Sigmoid colon (tissue), 7 donors: ENCODE results near the gene CHD1. TPM values are rescaled to one million over a fixed set of nuclear protein-coding genes. Genes with fewer than 3 reads are reported as not detected.

Experiments used
- DNase-seq: peaks from one replicate; pipeline ENCODE4 v3.0.0-alpha.2; 2019
- H3K27ac ChIP-seq, 4 donors: fragments of 200-600 bp; sonication (generic); one replicate each; pipeline ENCODE4 v1.5.1; 2016 to 2019; ENCODE audit warnings: mild to moderate bottlenecking in 1 of 4
- H3K27me3 ChIP-seq, 3 donors: fragments of 200-600 bp; sonication (generic); one replicate each; pipeline ENCODE4 v1.5.1; 2019; ENCODE audit warnings: mild to moderate bottlenecking in 1 of 3
- H3K36me3 ChIP-seq, 4 donors: fragments of 200-600 bp; sonication (generic); one replicate each; pipeline ENCODE4 v1.5.1; 2016 to 2019
- H3K4me1 ChIP-seq, 4 donors: fragments of 200-600 bp; sonication (generic); one replicate each; pipeline ENCODE4 v1.5.1; 2017 to 2019
- H3K4me3 ChIP-seq, 4 donors: fragments of 200-600 bp; sonication (generic); one replicate each; pipeline ENCODE4 v1.5.1; 2017 to 2019; ENCODE audit warnings: mild to moderate bottlenecking in 2 of 4, moderate library complexity in 1 of 4
- H3K9me3 ChIP-seq, 4 donors: fragments of 200-600 bp in 3 of 4; sonication (generic) in 3 of 4; one replicate each; pipeline versions ENCODE4 v1.5.1 to v1.6.1; 2013 to 2019
- EP300 ChIP-seq, 4 donors: sonication (generic); formaldehyde crosslinking; IDR thresholded peaks; one replicate each; pipeline ENCODE4 v1.6.1; 2017; ENCODE audit warnings: antibody characterized with exemption in 4 of 4
- POLR2A ChIP-seq, 2 donors: fragments of 450-650 bp; IDR thresholded peaks; one replicate each; pipeline ENCODE4 v1.6.1; 2016; ENCODE audit warnings: antibody characterized with exemption in 2 of 2, mild to moderate bottlenecking in 2 of 2, moderate library complexity in 2 of 2
- POLR2AphosphoS5 ChIP-seq, 4 donors: sonication (generic); formaldehyde crosslinking; IDR thresholded peaks; one replicate each; pipeline ENCODE4 v1.6.1; 2017; ENCODE audit warnings: antibody characterized with exemption in 4 of 4
- WGBS, 2 donors: extraction: QIAGEN DNeasy Blood & Tissue Kit; methylation state at CpG; one replicate each; pipeline ENCODE4 v1.1.7; 2013; 5-methylcytosine and 5-hydroxymethylcytosine counted together
- intact Hi-C: fragments of 100-400 bp; cut with DNase I; formaldehyde crosslinking; loops from one replicate; pipeline ENCODE4 v1.15.1; 2023
- polyA plus RNA-seq, 3 donors: library from polyadenylated mRNA; stranded (reverse); fragments of 200-250 nt; gene quantifications; one replicate each; pipeline ENCODE4 v1.2.3, GENCODE V29; 2013
- total RNA-seq, 4 donors: library from RNA; depleted of rRNA; stranded (reverse); fragments of >200 nt; gene quantifications; one replicate each; pipeline ENCODE4 v1.1.0, GENCODE V29; 2016
- TF ChIP-seq, protein P1 (sequence below), 4 experiments: fragments of 450-650 bp in 3 of 4; fragments of 200-600 bp in 1 of 4; IDR thresholded peaks; one replicate each; pipeline ENCODE4 v1.5.1; 2016 to 2019; ENCODE audit warnings: antibody characterized with exemption in 4 of 4, mild to moderate bottlenecking in 3 of 4, moderate library complexity in 2 of 4
- donor health status: healthy with polysubstance abuse.
- donor health status: Bipolar disorder and iron deficiency.
- donor health status: healthy.

Gene CHD1
- total and polyA plus RNA-seq, 7 donors = 13.9 to 73.3 (median 38.2) TPM

- Histone ChIP-seq H3K9me3 (no peaks in the 10 kb centered on the region), H3K36me3 (peaks cover 7 to 99% (median 24%) of the 10 kb centered on the region in 4 donors), H3K27me3 (no peaks in the 10 kb centered on the region), H3K4me3 (no peak overlapping the region), H3K27ac (no peak overlapping the region), H3K4me1 (no peaks in the 10 kb centered on the region)
- WGBS, 2 donors = 95 to 96% methylated on average over 2 of the region's 2 CpGs
- intact Hi-C loops = no loop called here
- no peak for DNase-seq
- TF ChIP-seq EP300 (IDR thresholded peaks at IDR 0.05) = no peak
- TF ChIP-seq POLR2A (IDR thresholded peaks at IDR 0.05) = no peak
- TF ChIP-seq, protein P1, sequence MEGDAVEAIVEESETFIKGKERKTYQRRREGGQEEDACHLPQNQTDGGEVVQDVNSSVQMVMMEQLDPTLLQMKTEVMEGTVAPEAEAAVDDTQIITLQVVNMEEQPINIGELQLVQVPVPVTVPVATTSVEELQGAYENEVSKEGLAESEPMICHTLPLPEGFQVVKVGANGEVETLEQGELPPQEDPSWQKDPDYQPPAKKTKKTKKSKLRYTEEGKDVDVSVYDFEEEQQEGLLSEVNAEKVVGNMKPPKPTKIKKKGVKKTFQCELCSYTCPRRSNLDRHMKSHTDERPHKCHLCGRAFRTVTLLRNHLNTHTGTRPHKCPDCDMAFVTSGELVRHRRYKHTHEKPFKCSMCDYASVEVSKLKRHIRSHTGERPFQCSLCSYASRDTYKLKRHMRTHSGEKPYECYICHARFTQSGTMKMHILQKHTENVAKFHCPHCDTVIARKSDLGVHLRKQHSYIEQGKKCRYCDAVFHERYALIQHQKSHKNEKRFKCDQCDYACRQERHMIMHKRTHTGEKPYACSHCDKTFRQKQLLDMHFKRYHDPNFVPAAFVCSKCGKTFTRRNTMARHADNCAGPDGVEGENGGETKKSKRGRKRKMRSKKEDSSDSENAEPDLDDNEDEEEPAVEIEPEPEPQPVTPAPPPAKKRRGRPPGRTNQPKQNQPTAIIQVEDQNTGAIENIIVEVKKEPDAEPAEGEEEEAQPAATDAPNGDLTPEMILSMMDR (IDR thresholded peaks at IDR 0.05) = no peak
- TF ChIP-seq POLR2AphosphoS5 (IDR thresholded peaks at IDR 0.05) = no peak
These were observed 51.2 kb downstream of the CHD1 start for GRCh38 chr5:98877600-98877999.

DNA sequence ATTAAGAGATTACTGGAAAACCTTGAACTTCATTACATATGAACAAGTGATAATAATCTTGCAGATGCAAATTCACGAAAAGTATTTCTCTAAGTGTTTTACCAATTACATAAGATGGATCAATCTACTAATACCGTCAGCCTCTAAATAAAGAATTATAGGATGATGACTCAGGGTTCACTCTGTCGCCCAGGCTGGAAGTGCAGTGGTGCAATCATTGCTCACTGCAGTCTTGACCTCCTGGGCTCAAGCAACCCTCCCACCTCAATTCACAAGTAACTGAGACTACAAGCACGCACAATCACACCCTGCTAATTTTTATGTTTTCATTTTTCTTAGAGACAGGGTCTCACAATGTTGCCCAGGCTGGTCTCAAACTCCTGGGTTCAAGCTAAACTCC, 56.1 kb downstream of the CHD1 start:
- DNase-seq = no peak
- Histone ChIP-seq H3K4me3 (no peak overlapping the region), H3K27me3 (no peaks in the 10 kb centered on the region), H3K4me1 (no peaks in the 10 kb centered on the region), H3K9me3 (no peaks in the 10 kb centered on the region), H3K27ac (no peak overlapping the region), H3K36me3 (peaks cover 0 to 100% (median 27%) of the 10 kb centered on the region in 4 donors)
- WGBS, 2 donors = 89 to 93% methylated on average over 4 of the region's 4 CpGs
- TF ChIP-seq POLR2AphosphoS5 (IDR thresholded peaks at IDR 0.05) (no peak), POLR2A (IDR thresholded peaks at IDR 0.05) (no peak)
- TF ChIP-seq, protein P1 (IDR thresholded peaks at IDR 0.05) = no peak
- intact Hi-C loops = no loop called here

- no peak for DNase-seq
- H3K36me3 ChIP-seq = peaks cover 0 to 99% (median 19%) of the 10 kb centered on the region in 4 donors
These were observed 63.1 kb downstream of the CHD1 start for GRCh38 chr5:98865690-98866089.

GRCh38 chr5:98847054-98847453, 81.8 kb downstream of the CHD1 start:
- H3K27ac ChIP-seq = no peak overlapping the region
- no peak overlapping the region for H3K4me3 ChIP-seq
- no peaks in the 10 kb centered on the region for H3K27me3 ChIP-seq
- intact Hi-C loops = no loop called here
- WGBS, 2 donors = 32 to 60% methylated on average over 1 of the region's 1 CpG
- DNase-seq = no peak
- no peaks in the 10 kb centered on the region for H3K9me3 ChIP-seq
- no peak for TF ChIP-seq EP300 (IDR thresholded peaks at IDR 0.05)
- TF ChIP-seq POLR2A (IDR thresholded peaks at IDR 0.05) = no peak
- TF ChIP-seq, protein P1 (IDR thresholded peaks at IDR 0.05) = no peak
- no peak for TF ChIP-seq POLR2AphosphoS5 (IDR thresholded peaks at IDR 0.05)
- no peaks in the 10 kb centered on the region for H3K36me3 ChIP-seq
- no peaks in the 10 kb centered on the region for H3K4me1 ChIP-seq

More at GRCh38 chr5:98865690-98866089, 63.1 kb downstream of the CHD1 start:
- no peak overlapping the region for H3K27ac ChIP-seq
- 92 to 96% methylated on average over 2 of the region's 2 CpGs for WGBS, 2 donors
- H3K4me3 ChIP-seq = no peak overlapping the region
- H3K9me3 ChIP-seq = no peaks in the 10 kb centered on the region
- intact Hi-C loops = loop anchor here (5.0 kb wide), 1 partner anchor 37 kb away; no protein-coding TSS in a partner anchor
- no peaks in the 10 kb centered on the region for H3K27me3 ChIP-seq
- TF ChIP-seq, protein P1 (IDR thresholded peaks at IDR 0.05) = no peak
- TF ChIP-seq POLR2AphosphoS5 (IDR thresholded peaks at IDR 0.05) (no peak), POLR2A (IDR thresholded peaks at IDR 0.05) (no peak), EP300 (IDR thresholded peaks at IDR 0.05) (no peak)
- no peaks in the 10 kb centered on the region for H3K4me1 ChIP-seq

DNA sequence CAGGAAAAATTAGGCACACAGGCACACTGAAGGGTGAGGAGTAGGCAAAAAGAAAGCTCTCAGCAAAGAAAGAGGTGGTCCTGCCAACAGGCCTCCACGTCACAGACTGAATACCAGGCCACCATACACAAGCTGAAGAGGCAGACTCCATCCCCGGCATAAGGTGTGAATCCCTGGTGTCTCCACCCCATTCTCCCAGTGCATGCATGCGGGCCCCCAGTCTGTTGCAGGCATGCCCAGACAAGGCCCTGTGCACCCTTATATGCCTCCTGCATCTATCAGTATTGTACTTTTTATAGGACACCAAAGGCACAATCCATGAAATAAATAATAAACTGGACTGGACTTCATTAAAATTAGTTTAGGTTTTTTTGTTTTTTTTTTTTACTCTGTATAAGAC, 82.3 kb downstream of the CHD1 start:
- H3K4me1 ChIP-seq = no peaks in the 10 kb centered on the region
- no peaks in the 10 kb centered on the region for H3K27me3 ChIP-seq
- no peak for TF ChIP-seq EP300 (IDR thresholded peaks at IDR 0.05)
- TF ChIP-seq, protein P1 (IDR thresholded peaks at IDR 0.05) = no peak
- TF ChIP-seq POLR2AphosphoS5 (IDR thresholded peaks at IDR 0.05) = no peak
- no peak for TF ChIP-seq POLR2A (IDR thresholded peaks at IDR 0.05)
- intact Hi-C loops = no loop called here
- H3K27ac ChIP-seq = no peak overlapping the region
- H3K36me3 ChIP-seq = no peaks in the 10 kb centered on the region
- DNase-seq = no peak
- 90 to 91% methylated on average over 3 of the region's 3 CpGs for WGBS, 2 donors
- no peaks in the 10 kb centered on the region for H3K9me3 ChIP-seq
- H3K4me3 ChIP-seq = no peak overlapping the region
